H9 (cell line): ENCODE results near the gene ZFP69. TPM values are rescaled to one million over a fixed set of nuclear protein-coding genes. Genes with fewer than 3 reads are reported as not detected.

Source experiments
- DNase-seq: peaks from one replicate; pipeline ENCODE4 v3.0.0-alpha.2; 2017
- H2AFZ ChIP-seq: one replicate; pipeline ENCODE4 v1.6.1; 2013; ENCODE audit warnings: mild to moderate bottlenecking, low read length, control low read depth, moderate library complexity
- H2AK5ac ChIP-seq: 2 replicates; pipeline ENCODE4 v1.6.1; 2013; ENCODE audit warnings: low read length, control low read depth, mixed read lengths; ENCODE audit not compliant: insufficient read length
- H2BK120ac ChIP-seq: one replicate; pipeline ENCODE4 v1.6.1; 2013; ENCODE audit warnings: low read depth, mild to moderate bottlenecking, low read length, control low read depth, inconsistent platforms; ENCODE audit not compliant: poor library complexity, severe bottlenecking
- H2BK12ac ChIP-seq: 2 replicates; pipeline ENCODE4 v1.6.1; 2013; ENCODE audit warnings: low read length, control low read depth, mixed read lengths, low read depth; ENCODE audit not compliant: insufficient read length
- H2BK15ac ChIP-seq: 2 replicates; pipeline ENCODE4 v1.6.1; 2013; ENCODE audit warnings: low read depth, low read length, control low read depth
- H2BK20ac ChIP-seq: one replicate; pipeline ENCODE4 v1.6.1; 2013; ENCODE audit warnings: low read depth, mild to moderate bottlenecking, low read length, control low read depth, inconsistent platforms; ENCODE audit not compliant: poor library complexity, severe bottlenecking
- H2BK5ac ChIP-seq: 2 replicates; pipeline ENCODE4 v1.6.1; 2013; ENCODE audit warnings: low read length, control low read depth, mixed read lengths; ENCODE audit not compliant: insufficient read length
- H3K14ac ChIP-seq: 2 replicates; pipeline ENCODE4 v1.6.1; 2013; ENCODE audit warnings: low read length, control low read depth; ENCODE audit not compliant: insufficient read depth
- H3K18ac ChIP-seq: 2 replicates; pipeline ENCODE4 v1.6.1; 2013; ENCODE audit warnings: low read depth, mild to moderate bottlenecking, mixed read lengths, low read length, control low read depth; ENCODE audit not compliant: insufficient read length
- H3K23ac ChIP-seq: 2 replicates; pipeline ENCODE4 v1.6.1; 2013; ENCODE audit warnings: low read length, control low read depth, mixed read lengths, low read depth; ENCODE audit not compliant: insufficient read length
- H3K23me2 ChIP-seq: 2 replicates; pipeline ENCODE4 v1.6.1; 2013; ENCODE audit warnings: low read depth, mild to moderate bottlenecking, mixed read lengths, low read length, control low read depth; ENCODE audit not compliant: insufficient read length, poor library complexity, severe bottlenecking
- H3K27ac ChIP-seq: 2 replicates; pipeline ENCODE4 v1.5.1; 2013; ENCODE audit warnings: low read length, control low read depth, mixed read lengths, low read depth; ENCODE audit not compliant: insufficient read length
- H3K27me3 ChIP-seq: 2 replicates; pipeline ENCODE4 v1.6.1; 2013; ENCODE audit warnings: low read length, control low read depth, inconsistent platforms; ENCODE audit not compliant: insufficient read depth
- H3K4ac ChIP-seq: 2 replicates; pipeline ENCODE4 v1.6.1; 2013; ENCODE audit warnings: low read depth, mild to moderate bottlenecking, control low read depth, inconsistent platforms, low read length, moderate library complexity
- H3K4me1 ChIP-seq: 2 replicates; pipeline ENCODE4 v1.6.1; 2013; ENCODE audit warnings: low read length, control low read depth, inconsistent platforms; ENCODE audit not compliant: insufficient read depth
- H3K4me2 ChIP-seq: 2 replicates; pipeline ENCODE4 v1.6.1; 2013; ENCODE audit warnings: low read length, control low read depth, mixed read lengths; ENCODE audit not compliant: insufficient read length, insufficient read depth
- H3K56ac ChIP-seq: 2 replicates; pipeline ENCODE4 v1.6.1; 2013; ENCODE audit warnings: low read depth, mild to moderate bottlenecking, mixed read lengths, low read length, control low read depth; ENCODE audit not compliant: insufficient read length
- H3K79me1 ChIP-seq: 2 replicates; pipeline ENCODE4 v1.6.1; 2013; ENCODE audit warnings: low read depth, mild to moderate bottlenecking, moderate library complexity, low read length, control low read depth, inconsistent platforms; ENCODE audit not compliant: insufficient read depth, poor library complexity, severe bottlenecking
- H3K79me2 ChIP-seq: 2 replicates; pipeline ENCODE4 v1.6.1; 2013; ENCODE audit warnings: low read length, control low read depth, inconsistent platforms; ENCODE audit not compliant: insufficient read depth
- H3K9ac ChIP-seq: 2 replicates; pipeline ENCODE4 v1.6.1; 2013; ENCODE audit warnings: low read length, control low read depth, mixed read lengths; ENCODE audit not compliant: insufficient read length; ENCODE audit errors: extremely low read depth
- H3K9me3 ChIP-seq: one replicate; pipeline ENCODE4 v1.6.1; 2013; ENCODE audit warnings: low read depth, low read length, inconsistent platforms; ENCODE audit not compliant: control insufficient read depth
- H3T11ph ChIP-seq: one replicate; pipeline ENCODE4 v1.6.1; 2013; ENCODE audit warnings: mild to moderate bottlenecking, low read length, control low read depth, inconsistent platforms
- H4K20me1 ChIP-seq: one replicate; pipeline ENCODE4 v1.6.1; 2013; ENCODE audit not compliant: control insufficient read depth, insufficient read length, insufficient read depth
- H4K5ac ChIP-seq: 2 replicates; pipeline ENCODE4 v1.6.1; 2013; ENCODE audit warnings: low read depth, mild to moderate bottlenecking, mixed read lengths, low read length, control low read depth; ENCODE audit not compliant: insufficient read length
- H4K8ac ChIP-seq: replicated peaks from 2 replicates; pipeline ENCODE4 v1.6.1; 2013; ENCODE audit warnings: low read length, control low read depth, mixed read lengths, low read depth; ENCODE audit not compliant: insufficient read length
- H4K91ac ChIP-seq: 2 replicates; pipeline ENCODE4 v1.6.1; 2013; ENCODE audit warnings: low read depth, mild to moderate bottlenecking, moderate library complexity, mixed read lengths, low read length, control low read depth; ENCODE audit not compliant: insufficient read length
- H3K27ac Mint-ChIP-seq, 3 experiments: 2 replicates in 2 of 3; 3 replicates in 1 of 3; pipeline ENCODE4 v1.8.0; 2020 to 2021; ENCODE audit warnings: mixed read lengths in 3 of 3, mild to moderate bottlenecking in 1 of 3, moderate library complexity in 1 of 3
- H3K27me3 Mint-ChIP-seq: 2 replicates; pipeline ENCODE4 v1.8.0; 2021; ENCODE audit warnings: low read depth, mild to moderate bottlenecking, moderate library complexity, mixed read lengths
- H3K36me3 Mint-ChIP-seq, 3 experiments: 2 replicates in 2 of 3; 3 replicates in 1 of 3; pipeline ENCODE4 v1.8.0; 2020 to 2021; ENCODE audit warnings: low read depth in 3 of 3, mixed read lengths in 3 of 3; ENCODE audit not compliant: insufficient read depth in 1 of 3
- H3K4me1 Mint-ChIP-seq, 2 experiments: 2 replicates each; pipeline ENCODE4 v1.8.0; 2020; ENCODE audit warnings: mixed read lengths in 2 of 2
- H3K4me3 Mint-ChIP-seq, 2 experiments: 2 replicates in 1 of 2; 3 replicates in 1 of 2; pipeline ENCODE4 v1.8.0; 2020 to 2021; ENCODE audit warnings: mild to moderate bottlenecking in 2 of 2, mixed read lengths in 2 of 2, moderate library complexity in 1 of 2
- H3K9me3 Mint-ChIP-seq, 2 experiments: 2 replicates in 1 of 2; 3 replicates in 1 of 2; pipeline ENCODE4 v1.8.0; 2020; ENCODE audit warnings: mild to moderate bottlenecking in 2 of 2, mixed read lengths in 2 of 2, moderate library complexity in 1 of 2
- WGBS: extraction: QIAGEN DNeasy Blood & Tissue Kit; methylation state at CpG from one replicate; pipeline ENCODE4 v1.1.7; 2013; ENCODE audit warnings: missing lambda C conversion rate, low lambda C conversion rate, mixed read lengths; ENCODE audit not compliant: insufficient read length; ENCODE audit errors: extremely low coverage; 5-methylcytosine and 5-hydroxymethylcytosine counted together
- total RNA-seq: library from RNA; stranded (reverse); gene quantifications from 2 replicates; pipeline ENCODE4 v1.2.1, GENCODE V29; 2021
- TF ChIP-seq, protein P1 (sequence below): fragments of 200-600 bp; sonication (generic); conservative IDR thresholded peaks from 3 replicates; pipeline ENCODE4 v1.8.0; 2021; ENCODE audit warnings: antibody characterized with exemption, mild to moderate bottlenecking

ZFP69 gene
- total RNA-seq, 1 experiment from 2014 or later, result 6.8 TPM

DNA sequence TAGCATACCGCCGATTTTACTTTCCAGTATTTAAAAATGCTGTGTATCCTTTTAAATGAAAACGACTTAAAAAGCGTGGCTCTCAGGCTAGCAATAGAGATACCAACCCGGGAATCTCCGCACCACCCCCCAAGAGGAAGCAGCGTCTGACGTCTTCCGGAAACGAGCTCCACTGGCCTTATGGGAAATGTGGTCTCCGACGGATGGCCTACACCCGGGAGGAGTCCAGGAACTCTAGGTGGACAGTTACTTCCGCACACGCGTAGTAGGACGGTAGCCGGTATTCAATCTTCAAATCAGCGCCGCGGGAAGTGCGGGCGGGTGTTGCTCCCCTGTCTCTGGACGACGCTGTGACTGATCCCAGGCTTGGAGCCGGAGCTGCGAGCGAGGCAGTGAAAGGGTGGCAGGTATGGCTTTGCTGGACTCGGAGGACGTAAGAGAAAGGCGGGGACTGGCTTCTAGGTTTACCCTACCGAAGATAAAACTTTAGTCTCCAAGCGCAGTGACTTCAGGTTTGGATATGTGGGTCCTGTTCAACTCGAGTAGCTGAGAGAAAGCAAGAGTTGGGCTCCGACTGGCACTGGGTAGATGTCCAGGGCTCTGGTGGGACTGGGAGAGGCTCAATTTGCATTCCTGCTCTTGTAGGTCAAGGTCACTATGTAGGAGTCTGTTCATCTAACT lies 54.4 kb downstream of the ZFP69 start, which contains the start of gene ZNF684:
TSS of gene ZNF684 (plus strand) at position 257 of the 681 bp plus-strand sequence. CDS start 1,530 bp downstream, outside the sequence.
- no peak within 1 kb of the TSS for H2BK120ac ChIP-seq
- no peaks in the 10 kb centered on the region for H3K27me3 ChIP-seq
- no peaks in the 10 kb centered on the region for H3K9me3 ChIP-seq
- peaks cover 5 to 11% (median 6%) of the 10 kb centered on the region in 3 experiments; a peak in 3 of 7 replicates for H3K36me3 Mint-ChIP-seq
- no peak within 1 kb of the TSS for H4K91ac ChIP-seq
- no peaks in the 10 kb centered on the region for H3K79me2 ChIP-seq
- no peak within 1 kb of the TSS for H3K56ac ChIP-seq
- no peak within 1 kb of the TSS for H2BK15ac ChIP-seq
- peak within 1 kb of the TSS; percentile 94 for H2AFZ ChIP-seq
- H4K20me1 ChIP-seq, result no peaks in the 10 kb centered on the region
- H2BK12ac ChIP-seq, result peak within 1 kb of the TSS; percentile 2
- peak within 1 kb of the TSS; percentile 84 for H3K9ac ChIP-seq
- no peaks in the 10 kb centered on the region for H3K79me1 ChIP-seq
- H3K23me2 ChIP-seq, result peaks cover 10% of the 10 kb centered on the region
- H3K9me3 Mint-ChIP-seq, result peaks cover under 1 to 3% of the 10 kb centered on the region in 2 experiments; a peak in 4 of 5 replicates
- TF ChIP-seq, protein P1, sequence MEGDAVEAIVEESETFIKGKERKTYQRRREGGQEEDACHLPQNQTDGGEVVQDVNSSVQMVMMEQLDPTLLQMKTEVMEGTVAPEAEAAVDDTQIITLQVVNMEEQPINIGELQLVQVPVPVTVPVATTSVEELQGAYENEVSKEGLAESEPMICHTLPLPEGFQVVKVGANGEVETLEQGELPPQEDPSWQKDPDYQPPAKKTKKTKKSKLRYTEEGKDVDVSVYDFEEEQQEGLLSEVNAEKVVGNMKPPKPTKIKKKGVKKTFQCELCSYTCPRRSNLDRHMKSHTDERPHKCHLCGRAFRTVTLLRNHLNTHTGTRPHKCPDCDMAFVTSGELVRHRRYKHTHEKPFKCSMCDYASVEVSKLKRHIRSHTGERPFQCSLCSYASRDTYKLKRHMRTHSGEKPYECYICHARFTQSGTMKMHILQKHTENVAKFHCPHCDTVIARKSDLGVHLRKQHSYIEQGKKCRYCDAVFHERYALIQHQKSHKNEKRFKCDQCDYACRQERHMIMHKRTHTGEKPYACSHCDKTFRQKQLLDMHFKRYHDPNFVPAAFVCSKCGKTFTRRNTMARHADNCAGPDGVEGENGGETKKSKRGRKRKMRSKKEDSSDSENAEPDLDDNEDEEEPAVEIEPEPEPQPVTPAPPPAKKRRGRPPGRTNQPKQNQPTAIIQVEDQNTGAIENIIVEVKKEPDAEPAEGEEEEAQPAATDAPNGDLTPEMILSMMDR, result no peak
- H3K23ac ChIP-seq, result no peak within 1 kb of the TSS
- peak within 1 kb of the TSS; percentile 57 for H3K27ac ChIP-seq
- H3K18ac ChIP-seq, result peak within 1 kb of the TSS; percentile 66
- peak within 1 kb of the TSS; percentile 95 for H3K4me2 ChIP-seq
- H3K27me3 Mint-ChIP-seq, result peaks cover 6% of the 10 kb centered on the region
- peak within 1 kb of the TSS; percentile 59; the same call in 1 of the 2 replicates for H3K14ac ChIP-seq
- WGBS, result no CpG with 5 or more reads among the region's 35 CpGs
- no peak within 1 kb of the TSS; the same call in 1 of the 2 replicates for H3K4ac ChIP-seq
- no peaks in the 10 kb centered on the region for H3K4me1 ChIP-seq
- H4K5ac ChIP-seq, result peak within 1 kb of the TSS; percentile 37
- H4K8ac ChIP-seq, result no peak within 1 kb of the TSS
- H3K4me3 Mint-ChIP-seq, result peak within 1 kb of the TSS; percentile 97 to 99
- peak within 1 kb of the TSS; percentile 86 to 98 (median 98) for H3K27ac Mint-ChIP-seq
- H2AK5ac ChIP-seq, result peak within 1 kb of the TSS; percentile 50
- H2BK5ac ChIP-seq, result no peak within 1 kb of the TSS
- H3T11ph ChIP-seq, result peak within 1 kb of the TSS; percentile 46
- H3K4me1 Mint-ChIP-seq, result peaks cover 12 to 18% of the 10 kb centered on the region in 2 experiments
- no peak within 1 kb of the TSS for H2BK20ac ChIP-seq
- DNase-seq, result peak; percentile 93
